ENCODE measurements around the gene SSTR3.
A peak's percentile ranks its signal among the peaks of the same experiment; 100 is the strongest.

SSTR3 gene

DNA sequence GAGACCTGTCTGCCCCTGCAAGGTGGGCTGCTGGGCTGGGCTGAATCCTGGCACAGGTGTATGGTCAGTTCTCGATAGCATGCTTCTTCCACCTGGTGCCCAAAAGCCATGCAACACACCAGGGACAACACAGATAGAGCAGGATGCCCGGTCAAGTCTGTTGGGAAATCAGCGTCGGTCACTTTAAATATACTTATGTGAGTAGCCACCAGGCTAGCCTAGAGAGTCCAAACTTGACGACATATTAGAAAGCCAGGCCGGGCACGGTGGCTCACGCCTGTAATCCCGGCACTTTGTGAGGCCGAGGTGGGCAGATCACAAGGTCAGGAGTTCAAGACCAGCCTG is 33.2 kb downstream of the SSTR3 start:
- no peaks in the 10 kb centered on the region for H3K9me3 ChIP-seq
- DNase-seq = no peak

DNA sequence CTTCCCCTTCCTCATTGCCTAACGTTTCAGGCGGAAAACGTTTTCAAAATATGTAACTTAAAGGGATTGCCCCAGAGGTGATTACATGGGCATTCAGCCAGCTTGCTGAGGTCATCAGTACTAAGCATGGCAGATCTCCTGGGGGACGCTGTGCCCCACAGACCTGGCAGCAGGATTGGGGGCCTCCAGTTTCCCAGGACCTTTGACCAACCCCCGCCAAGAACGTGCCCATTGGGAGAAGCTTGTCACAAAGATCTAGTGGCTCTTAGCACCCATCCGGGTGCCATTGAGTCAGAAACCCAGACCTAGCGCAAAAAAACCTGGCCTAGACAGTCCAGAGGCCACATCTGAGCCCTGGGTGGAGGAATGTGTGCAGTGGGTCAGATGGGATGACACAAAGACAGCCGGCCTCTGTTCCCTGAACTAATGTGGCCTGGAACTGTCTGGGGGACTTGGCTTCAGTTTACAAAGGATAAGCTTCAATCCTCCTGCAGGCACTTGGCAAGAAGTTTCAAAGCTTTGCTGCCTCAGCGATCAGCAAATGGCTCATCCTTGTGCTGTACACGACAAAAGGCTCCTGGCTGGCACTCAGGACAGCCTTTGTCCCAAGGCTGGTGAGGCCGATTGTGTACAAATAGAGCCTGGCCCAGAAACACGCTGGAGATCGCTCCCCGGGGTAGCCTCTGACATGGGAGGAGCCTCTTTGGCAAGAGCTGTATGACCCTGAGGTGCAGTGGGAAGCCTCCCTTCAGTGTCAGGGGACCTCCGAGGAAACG is 33.7 kb downstream of the SSTR3 start:
- H3K27me3 ChIP-seq = no peaks in the 10 kb centered on the region
- no peaks in the 10 kb centered on the region for H3K36me3 ChIP-seq
- TF ChIP-seq, protein P1, sequence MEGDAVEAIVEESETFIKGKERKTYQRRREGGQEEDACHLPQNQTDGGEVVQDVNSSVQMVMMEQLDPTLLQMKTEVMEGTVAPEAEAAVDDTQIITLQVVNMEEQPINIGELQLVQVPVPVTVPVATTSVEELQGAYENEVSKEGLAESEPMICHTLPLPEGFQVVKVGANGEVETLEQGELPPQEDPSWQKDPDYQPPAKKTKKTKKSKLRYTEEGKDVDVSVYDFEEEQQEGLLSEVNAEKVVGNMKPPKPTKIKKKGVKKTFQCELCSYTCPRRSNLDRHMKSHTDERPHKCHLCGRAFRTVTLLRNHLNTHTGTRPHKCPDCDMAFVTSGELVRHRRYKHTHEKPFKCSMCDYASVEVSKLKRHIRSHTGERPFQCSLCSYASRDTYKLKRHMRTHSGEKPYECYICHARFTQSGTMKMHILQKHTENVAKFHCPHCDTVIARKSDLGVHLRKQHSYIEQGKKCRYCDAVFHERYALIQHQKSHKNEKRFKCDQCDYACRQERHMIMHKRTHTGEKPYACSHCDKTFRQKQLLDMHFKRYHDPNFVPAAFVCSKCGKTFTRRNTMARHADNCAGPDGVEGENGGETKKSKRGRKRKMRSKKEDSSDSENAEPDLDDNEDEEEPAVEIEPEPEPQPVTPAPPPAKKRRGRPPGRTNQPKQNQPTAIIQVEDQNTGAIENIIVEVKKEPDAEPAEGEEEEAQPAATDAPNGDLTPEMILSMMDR (IDR thresholded peaks at IDR 0.05; ENCODE audit: low read depth, low read length) = no peak
- DNase-seq = no peak
- no peaks in the 10 kb centered on the region for H3K9me3 ChIP-seq
- H3K4me3 ChIP-seq (ENCODE audit: low read depth, low read length) = no peak overlapping the region
- peaks cover 13% of the 10 kb centered on the region for H3K4me1 ChIP-seq

More for the DNA sequence above, 33.2 kb downstream of the SSTR3 start:
- H3K4me3 ChIP-seq (ENCODE audit: low read depth, low read length) = no peak overlapping the region
- peaks cover 13% of the 10 kb centered on the region for H3K4me1 ChIP-seq
- TF ChIP-seq, protein P1 (IDR thresholded peaks at IDR 0.05; ENCODE audit: low read depth, low read length) = no peak
- H3K27me3 ChIP-seq = no peaks in the 10 kb centered on the region
- H3K36me3 ChIP-seq = no peaks in the 10 kb centered on the region

DNA sequence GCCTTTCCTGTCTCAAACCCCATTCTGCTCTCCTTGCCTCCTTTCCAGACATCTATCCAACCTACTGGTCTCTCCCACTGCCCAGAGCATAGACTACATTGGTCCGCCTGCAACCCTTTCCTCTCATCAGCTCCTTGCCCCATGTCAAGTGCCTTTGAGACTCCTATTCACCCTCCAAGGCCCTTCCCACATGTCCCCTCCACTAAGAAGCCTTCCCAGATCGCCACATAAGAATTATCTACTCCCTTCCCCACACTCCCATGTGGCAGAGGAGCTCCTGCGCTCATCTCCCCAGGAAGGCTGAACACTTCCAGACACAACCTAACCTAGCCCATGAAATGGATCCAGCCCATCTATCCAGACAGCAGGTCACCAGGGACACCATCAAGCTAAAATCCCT is 34.5 kb downstream of the SSTR3 start:
- peaks cover 13% of the 10 kb centered on the region for H3K4me1 ChIP-seq
- TF ChIP-seq, protein P1 (IDR thresholded peaks at IDR 0.05; ENCODE audit: low read depth, low read length) = no peak
- no peaks in the 10 kb centered on the region for H3K27me3 ChIP-seq
- no peak for DNase-seq
- no peaks in the 10 kb centered on the region for H3K36me3 ChIP-seq
- H3K9me3 ChIP-seq = no peaks in the 10 kb centered on the region
- no peak overlapping the region for H3K4me3 ChIP-seq (ENCODE audit: low read depth, low read length)

DNA sequence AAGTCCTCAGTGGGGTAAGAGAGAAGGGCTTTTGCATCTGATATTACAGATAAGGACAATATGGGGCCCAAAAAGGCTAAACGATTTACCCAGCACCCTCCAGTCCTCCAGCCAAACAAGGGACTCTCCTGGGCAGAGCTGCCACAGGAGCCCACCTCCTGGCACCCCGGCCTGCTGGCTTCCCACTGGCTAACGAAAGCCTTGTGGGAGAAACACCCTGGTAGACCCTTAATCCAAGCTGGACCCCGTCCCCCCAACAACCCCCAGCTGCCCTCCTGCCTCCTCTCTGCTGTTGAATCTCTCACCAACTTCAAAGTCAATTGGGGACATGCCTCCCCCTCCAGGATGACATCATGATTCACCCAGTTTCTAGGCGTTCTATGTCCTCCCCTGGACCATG is 35.1 kb downstream of the SSTR3 start:
- no peak for DNase-seq
- Histone ChIP-seq H3K36me3 (no peaks in the 10 kb centered on the region), H3K9me3 (no peaks in the 10 kb centered on the region)

DNA sequence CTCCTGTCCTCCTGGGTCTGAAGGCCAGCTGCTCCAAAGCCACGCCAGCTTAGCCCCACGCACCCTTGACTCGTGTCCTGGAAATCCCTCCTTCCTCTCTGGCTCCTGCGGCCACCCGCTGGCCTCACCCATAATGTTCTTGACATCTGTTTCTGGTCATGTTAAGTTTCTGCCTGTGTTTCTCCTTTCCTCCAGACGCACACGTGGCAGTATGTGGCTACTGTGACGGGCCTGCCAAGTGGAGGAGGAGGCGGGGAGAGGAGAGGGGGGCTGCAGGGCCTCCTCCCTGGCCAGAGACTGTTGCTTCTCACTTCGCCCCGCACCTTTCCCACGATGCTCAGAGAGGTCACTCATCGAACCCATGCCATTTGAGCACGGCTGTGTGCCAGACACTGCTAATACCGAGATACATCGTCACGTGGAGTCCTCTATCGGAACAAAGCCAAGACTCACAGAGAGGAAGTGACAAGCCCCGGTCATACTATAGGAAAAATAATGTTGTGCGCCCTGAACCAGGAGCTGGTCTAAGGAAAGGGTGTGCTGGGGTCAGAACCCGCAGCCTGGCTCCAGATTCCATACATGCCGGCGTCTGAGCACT is 35.7 kb downstream of the SSTR3 start:
- no peaks in the 10 kb centered on the region for H3K27me3 ChIP-seq
- H3K4me3 ChIP-seq (ENCODE audit: low read depth, low read length) = no peak overlapping the region
- peaks cover 13% of the 10 kb centered on the region for H3K4me1 ChIP-seq
- H3K9me3 ChIP-seq = no peaks in the 10 kb centered on the region
- TF ChIP-seq, protein P1 (IDR thresholded peaks at IDR 0.05; ENCODE audit: low read depth, low read length) = 0 out of 2 replicates have a peak, but pooled peaks have one; percentile 5
- peak; percentile 64 for DNase-seq
- no peaks in the 10 kb centered on the region for H3K36me3 ChIP-seq

More for the DNA sequence above, 35.1 kb downstream of the SSTR3 start:
- Histone ChIP-seq H3K4me3 (ENCODE audit: low read depth, low read length) (no peak overlapping the region), H3K27me3 (no peaks in the 10 kb centered on the region), H3K4me1 (peaks cover 13% of the 10 kb centered on the region)
- TF ChIP-seq, protein P1 (IDR thresholded peaks at IDR 0.05; ENCODE audit: low read depth, low read length) = no peak
